Urothelium cell line (cell line): ENCODE results near the gene RGS9.

Experiments
- DNase-seq: peaks from one replicate; pipeline ENCODE4 v3.0.0; 2011; ENCODE audit warnings: low spot score, mixed read lengths
- FAIRE-seq: peaks from 2 replicates; lab custom pipeline; 2011; peaks lifted over from hg19 to GRCh38; lab: Jason Lieb, UNC

The RGS9 gene

GRCh38 chr17:65246252-65246651 is 109.1 kb downstream of the RGS9 start:
- peak; percentile 5 for FAIRE-seq

GRCh38 chr17:65249774-65250173 is 112.6 kb downstream of the RGS9 start:
- DNase-seq, result no peak
- FAIRE-seq, result no peak

More at GRCh38 chr17:65246252-65246651, 109.1 kb downstream of the RGS9 start:
- no peak for DNase-seq

- DNase-seq (peak; percentile 55), FAIRE-seq (no peak)
Observed at GRCh38 chr17:65254166-65254565, 117.0 kb downstream of the RGS9 start.

GRCh38 chr17:65259281-65259680 is 122.1 kb downstream of the RGS9 start:
- FAIRE-seq (no peak), DNase-seq (no peak)

GRCh38 chr17:65259696-65260485 is 122.7 kb downstream of the RGS9 start:
- no peak for FAIRE-seq

GRCh38 chr17:65260626-65261025 is 123.5 kb downstream of the RGS9 start:
- no peak for DNase-seq
- FAIRE-seq, result no peak

More at GRCh38 chr17:65259696-65260485, 122.7 kb downstream of the RGS9 start:
- DNase-seq, result no peak

GRCh38 chr17:65261152-65261551 is 124.0 kb downstream of the RGS9 start:
- no peak for DNase-seq
- peak; percentile 50 for FAIRE-seq

GRCh38 chr17:65261682-65262636 is 124.8 kb downstream of the RGS9 start:
- DNase-seq (no peak), FAIRE-seq (no peak)

GRCh38 chr17:65265276-65265675 is 128.1 kb downstream of the RGS9 start:
- FAIRE-seq, result no peak

GRCh38 chr17:65268832-65269231 is 131.7 kb downstream of the RGS9 start:
- DNase-seq, result no peak
- no peak for FAIRE-seq

More at GRCh38 chr17:65265276-65265675, 128.1 kb downstream of the RGS9 start:
- no peak for DNase-seq

- DNase-seq (no peak), FAIRE-seq (no peak)
Observed at GRCh38 chr17:65270499-65271253, 133.5 kb downstream of the RGS9 start.

- DNase-seq, result no peak
- no peak for FAIRE-seq
Observed at GRCh38 chr17:65271296-65271695, 134.1 kb downstream of the RGS9 start.
